ENCODE measurements around the gene RPS5.

DNA sequence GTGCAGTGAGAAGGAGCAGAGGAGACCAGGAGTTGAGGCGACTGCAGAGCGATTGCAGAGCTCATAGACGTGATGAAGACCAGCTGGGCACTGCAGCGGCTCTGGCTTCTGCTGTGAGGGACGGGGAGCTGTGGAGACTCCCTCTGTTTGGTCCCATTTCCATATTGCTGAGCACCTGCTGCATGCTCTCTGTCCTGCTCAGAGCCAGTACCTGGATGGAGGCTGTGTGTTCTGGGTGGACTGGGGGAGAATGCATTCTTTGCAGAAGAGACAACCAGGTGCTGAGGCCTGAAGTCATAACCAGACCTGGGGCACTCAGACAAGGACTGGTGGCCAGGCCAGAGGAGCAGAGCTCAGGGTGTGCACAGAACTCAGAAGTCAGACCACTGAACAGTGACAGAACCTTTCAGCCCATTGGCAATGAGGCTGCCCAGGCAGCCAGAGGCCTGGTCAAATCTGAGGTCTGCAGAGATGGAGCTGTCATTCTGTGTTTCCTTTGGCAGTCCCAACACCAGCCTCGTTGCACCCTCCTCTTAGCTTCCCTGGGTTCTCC, 32.5 kb upstream of the RPS5 start:
- TF ChIP-seq, protein P1, sequence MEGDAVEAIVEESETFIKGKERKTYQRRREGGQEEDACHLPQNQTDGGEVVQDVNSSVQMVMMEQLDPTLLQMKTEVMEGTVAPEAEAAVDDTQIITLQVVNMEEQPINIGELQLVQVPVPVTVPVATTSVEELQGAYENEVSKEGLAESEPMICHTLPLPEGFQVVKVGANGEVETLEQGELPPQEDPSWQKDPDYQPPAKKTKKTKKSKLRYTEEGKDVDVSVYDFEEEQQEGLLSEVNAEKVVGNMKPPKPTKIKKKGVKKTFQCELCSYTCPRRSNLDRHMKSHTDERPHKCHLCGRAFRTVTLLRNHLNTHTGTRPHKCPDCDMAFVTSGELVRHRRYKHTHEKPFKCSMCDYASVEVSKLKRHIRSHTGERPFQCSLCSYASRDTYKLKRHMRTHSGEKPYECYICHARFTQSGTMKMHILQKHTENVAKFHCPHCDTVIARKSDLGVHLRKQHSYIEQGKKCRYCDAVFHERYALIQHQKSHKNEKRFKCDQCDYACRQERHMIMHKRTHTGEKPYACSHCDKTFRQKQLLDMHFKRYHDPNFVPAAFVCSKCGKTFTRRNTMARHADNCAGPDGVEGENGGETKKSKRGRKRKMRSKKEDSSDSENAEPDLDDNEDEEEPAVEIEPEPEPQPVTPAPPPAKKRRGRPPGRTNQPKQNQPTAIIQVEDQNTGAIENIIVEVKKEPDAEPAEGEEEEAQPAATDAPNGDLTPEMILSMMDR (IDR thresholded peaks at IDR 0.05; ENCODE audit: low read depth, low read length): no peak
- TF ChIP-seq EZH2phosphoT487 (IDR thresholded peaks at IDR 0.05; ENCODE audit: low read depth): no peak

All from OCI-LY3 (cell line).